GM11168 (cell line): ENCODE results near the gene SCG2.

Source experiments
- in situ Hi-C: fragments of 300-500 bp; cut with MboI; formaldehyde crosslinking; loops from one replicate; pipeline ENCODE4 v1.12.0; 2022; ENCODE audit warnings: low sequenced_read_pairs; ENCODE audit not compliant: unreplicated experiment

SCG2 gene

GRCh38 chr2:223585666-223586065 is 16.5 kb downstream of the SCG2 start:
- in situ Hi-C loops, result no loop called here

GRCh38 chr2:223582001-223582400 is 20.2 kb downstream of the SCG2 start:
- in situ Hi-C loops, result no loop called here

GRCh38 chr2:223580951-223581350 is 21.2 kb downstream of the SCG2 start:
- in situ Hi-C loops, result no loop called here

DNA sequence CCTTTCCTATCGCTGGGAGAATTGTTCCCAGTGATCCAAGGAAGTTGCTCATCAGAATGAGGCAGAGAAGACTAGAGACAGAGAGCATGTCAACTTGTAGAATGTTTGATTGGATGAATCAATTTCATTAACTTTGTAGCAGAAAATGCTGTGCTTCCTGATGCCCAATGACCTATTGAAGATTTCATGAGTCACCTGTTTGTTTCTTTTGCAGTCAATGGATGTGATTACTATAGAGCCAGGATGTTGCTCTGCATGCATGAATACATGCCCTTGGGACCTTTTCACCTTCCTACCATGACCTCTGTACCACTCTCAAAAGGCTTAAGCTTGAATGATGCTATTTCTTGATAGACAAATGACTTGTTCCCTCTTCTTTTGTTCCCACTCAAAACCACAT is 23.3 kb downstream of the SCG2 start:
- in situ Hi-C loops, result no loop called here

- in situ Hi-C loops, result no loop called here
Observed at GRCh38 chr2:223576873-223577272, 25.3 kb downstream of the SCG2 start.

DNA sequence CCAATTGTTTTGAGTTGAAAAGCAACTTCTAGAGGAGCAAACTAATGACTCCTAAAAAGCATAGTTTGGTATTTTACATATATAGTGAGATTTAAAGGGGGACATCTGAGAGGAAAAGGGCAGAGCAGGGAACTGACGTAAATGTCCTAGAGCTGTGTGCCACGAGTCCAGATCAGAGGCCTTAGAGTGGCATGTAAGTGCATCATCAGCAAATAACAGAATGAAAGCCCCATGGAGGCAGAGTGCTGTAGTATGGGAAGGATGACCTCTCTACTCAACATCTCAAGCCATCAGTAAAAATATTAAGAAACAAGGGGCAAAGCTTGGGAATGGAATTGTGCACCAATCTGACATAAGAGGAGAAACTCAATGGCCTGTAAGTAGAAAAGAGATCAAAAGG is 31.4 kb downstream of the SCG2 start:
- in situ Hi-C loops, result no loop called here

GRCh38 chr2:223566396-223566795 is 35.8 kb downstream of the SCG2 start:
- in situ Hi-C loops, result no loop called here

DNA sequence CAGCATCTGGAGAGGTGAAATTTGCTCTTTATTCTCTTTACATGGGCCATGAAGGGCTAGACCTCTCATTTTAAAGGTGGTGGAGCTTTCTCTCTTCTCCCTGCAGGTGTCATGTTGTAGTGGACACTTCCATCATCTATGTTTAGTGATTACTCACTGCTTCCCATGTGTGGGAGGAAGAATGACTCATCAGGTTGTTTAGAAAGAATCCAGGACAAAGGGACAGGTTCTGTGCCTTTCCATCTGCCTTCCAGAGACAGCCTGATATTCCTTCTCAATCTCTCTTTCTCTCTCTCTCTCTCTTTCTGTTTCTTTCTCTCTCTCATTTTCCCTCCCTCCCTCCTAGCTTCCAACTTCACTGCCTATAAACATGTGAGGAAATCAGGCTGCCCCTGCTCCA is 38.7 kb downstream of the SCG2 start:
- in situ Hi-C loops, result no loop called here

DNA sequence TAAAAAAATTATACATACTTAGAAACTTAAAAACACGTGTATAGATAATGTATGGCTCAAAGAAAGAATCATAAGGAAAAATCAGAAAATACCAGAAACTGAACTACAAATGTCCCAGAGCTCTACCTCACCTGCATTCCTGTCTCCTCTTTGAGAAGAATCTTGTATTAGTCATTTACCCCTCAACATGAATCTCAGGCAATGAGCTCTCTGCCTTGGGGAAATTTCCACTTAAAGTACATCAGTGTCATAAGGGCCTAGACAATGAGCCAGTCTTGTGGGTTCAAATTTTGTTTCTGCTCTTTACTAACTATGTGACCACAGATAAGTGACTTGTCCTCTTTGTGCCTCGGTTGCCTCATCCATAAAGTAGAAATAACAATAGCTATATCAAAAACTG is 40.1 kb downstream of the SCG2 start:
- in situ Hi-C loops, result no loop called here

GRCh38 chr2:223560749-223561435 is 41.3 kb downstream of the SCG2 start:
- in situ Hi-C loops, result no loop called here

DNA sequence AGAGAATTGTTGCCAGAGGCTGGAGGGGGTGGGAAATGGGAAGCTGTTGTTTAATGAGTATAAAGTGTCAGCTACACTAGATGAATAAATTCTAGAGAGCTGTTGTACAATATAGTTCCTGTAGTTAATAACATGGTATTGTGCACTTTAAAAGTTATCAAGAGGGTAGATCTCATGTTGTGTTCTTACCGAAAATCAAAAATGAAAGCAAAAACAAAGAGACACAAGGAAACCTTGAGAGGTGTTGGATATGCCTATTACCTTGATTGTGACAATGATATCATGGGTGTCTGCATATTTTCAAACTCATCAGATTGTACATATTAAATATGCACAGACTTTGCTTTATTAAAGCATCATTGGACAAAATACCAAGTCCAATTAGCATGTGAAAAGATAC is 43.2 kb downstream of the SCG2 start:
- in situ Hi-C loops, result no loop called here

DNA sequence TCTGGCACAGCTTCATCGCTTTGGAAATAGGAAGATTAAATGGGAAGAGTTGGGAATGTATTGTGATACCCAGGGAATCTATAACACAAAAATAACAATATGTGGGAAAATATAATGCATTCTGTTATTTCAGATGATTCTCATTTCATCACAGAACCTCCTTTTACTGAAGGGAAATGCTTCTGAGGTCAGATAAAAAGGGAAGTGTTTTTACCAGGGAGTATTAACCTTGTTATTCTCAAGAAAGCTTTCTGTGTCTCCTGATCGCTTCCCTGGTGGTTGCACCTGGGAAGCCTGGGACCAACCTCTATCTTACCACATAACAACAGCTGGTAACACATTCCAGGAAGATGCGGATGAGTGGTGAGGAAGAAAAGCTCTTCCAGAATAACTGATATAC is 47.2 kb downstream of the SCG2 start:
- in situ Hi-C loops, result no loop called here

- in situ Hi-C loops, result no loop called here
Observed at GRCh38 chr2:223549215-223549614, 52.9 kb downstream of the SCG2 start.

DNA sequence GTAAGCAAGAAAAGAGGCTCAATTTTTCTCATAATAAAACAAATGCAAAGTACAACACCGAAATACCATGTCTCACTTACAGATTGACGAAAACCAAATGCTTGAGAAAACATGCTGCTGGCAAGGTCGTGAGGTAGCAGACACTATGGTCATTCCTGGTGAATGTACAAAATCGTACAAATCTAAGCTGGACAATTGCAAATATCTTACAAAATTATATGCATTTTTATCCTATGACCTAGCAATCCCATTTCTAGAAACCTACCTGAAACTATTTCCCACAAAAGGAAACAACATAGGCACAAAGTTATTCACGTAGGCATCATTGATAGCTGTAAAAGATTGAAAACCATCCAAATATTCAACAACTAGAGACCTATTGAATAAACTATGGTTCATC is 54.0 kb downstream of the SCG2 start:
- in situ Hi-C loops, result no loop called here
